Measurements from ENCODE around the gene TTC3. TPM values are rescaled to one million over a fixed set of nuclear protein-coding genes. Genes with fewer than 3 reads are reported as not detected.

Gene TTC3
- total and polyA plus RNA-seq, 9 of the 15 experiments (the other 6 are each of a cell fraction or from before 2014, with no cell fraction given), result 17.5 to 92.0 (median 59.5) TPM

GRCh38 chr21:37073417-37074196 lies 553 bp downstream of the TTC3 start (continued):
- TF ChIP-seq ILK (tag; IDR thresholded peaks at IDR 0.05; ENCODE audit: borderline replicate concordance, low read depth) (no peak), CBX5 (IDR thresholded peaks at IDR 0.05; ENCODE audit: borderline replicate concordance, low read depth) (no peak), RBM15 (IDR thresholded peaks at IDR 0.05; ENCODE audit: insufficient read depth, low read length) (no peak), PHB2 (IDR thresholded peaks at IDR 0.05; ENCODE audit: low read depth) (no peak), ZNF280B (CRISPR knock-in tag; IDR thresholded peaks at IDR 0.05) (no peak), ZNF740 (CRISPR knock-in tag; IDR thresholded peaks at IDR 0.05) (peak; percentile 66), ZNF740 (tag; IDR thresholded peaks at IDR 0.05) (peak in 1 of 2 experiments; percentile 30; a peak in 1 of 4 replicates), MBD2 (IDR thresholded peaks at IDR 0.05; ENCODE audit: borderline replicate concordance, low read depth) (no peak; the same call in 1 of the 2 replicates), ZFP91 (CRISPR knock-in tag; IDR thresholded peaks at IDR 0.05) (peak; percentile 55; the same call in 1 of the 2 replicates), CHD1 (IDR thresholded peaks at IDR 0.05; ENCODE audit: low read length) (peak; percentile 61), POLR2A (conservative IDR thresholded peaks at IDR 0.05) (no peak; the same call in 1 of the 2 replicates), CCNT2 (IDR thresholded peaks at IDR 0.05; ENCODE audit: borderline replicate concordance, extremely low read depth, insufficient read length, low read depth, low read length) (no peak), MEIS2 (IDR thresholded peaks at IDR 0.05; ENCODE audit: partially characterized antibody) (peak; percentile 21), XRCC4 (IDR thresholded peaks at IDR 0.05; ENCODE audit: extremely low read depth, insufficient read depth, insufficient read length) (no peak), NFE2L1 (tag; IDR thresholded peaks at IDR 0.05; ENCODE audit: borderline replicate concordance, low read depth) (no peak), POLR3A (IDR thresholded peaks at IDR 0.05; ENCODE audit: borderline replicate concordance, extremely low read depth, insufficient read depth, insufficient read length) (no peak), ATF6 (CRISPR knock-in tag; IDR thresholded peaks at IDR 0.05) (no peak), E2F1 (CRISPR knock-in tag; IDR thresholded peaks at IDR 0.05) (no peak)
